Measurements from ENCODE around the gene CCT7.

- TF ChIP-seq CTCF (IDR thresholded peaks at IDR 0.05), result no peak
- TF ChIP-seq POLR2A (IDR thresholded peaks at IDR 0.05), result no peak
These were observed 12.7 kb downstream of the CCT7 start for GRCh38 chr2:73246850-73247249.

Data from right lobe of liver (tissue), 4 donors.